PFSK-1 (cell line): Measurements from ENCODE around the gene FAM13C.

Experiments
- FOXP2 ChIP-seq: optimal IDR thresholded peaks from 2 replicates; pipeline ENCODE3; 2011; ENCODE audit warnings: borderline replicate concordance, control low read depth, inconsistent platforms; ENCODE audit not compliant: insufficient read depth; ENCODE audit errors: extremely low read length, extremely low read depth
- POLR2AphosphoS5 ChIP-seq: IDR thresholded peaks from 2 replicates; pipeline ENCODE4 v1.6.1; 2012; ENCODE audit warnings: low read depth, mild to moderate bottlenecking, control low read depth, low read length, moderate library complexity
- SIN3A ChIP-seq: IDR thresholded peaks from 2 replicates; pipeline ENCODE4 v1.6.1; 2012; ENCODE audit warnings: mild to moderate bottlenecking, low read length, moderate library complexity, borderline replicate concordance; ENCODE audit not compliant: insufficient read depth
- TAF1 ChIP-seq: IDR thresholded peaks from 2 replicates; pipeline ENCODE4 v1.6.1; 2012; ENCODE audit warnings: low read length, control low read depth, borderline replicate concordance; ENCODE audit not compliant: insufficient read depth
- TF ChIP-seq, protein P1 (sequence below), 2 experiments: IDR thresholded peaks; 2 replicates each; pipeline versions ENCODE4 v1.6.1 to v1.8.0; 2011 to 2012; ENCODE audit warnings: low read depth in 2 of 2, low read length in 2 of 2, control low read depth in 1 of 2, inconsistent platforms in 1 of 2, mild to moderate bottlenecking in 1 of 2, moderate library complexity in 1 of 2; ENCODE audit not compliant: insufficient read depth in 1 of 2

The FAM13C gene

DNA sequence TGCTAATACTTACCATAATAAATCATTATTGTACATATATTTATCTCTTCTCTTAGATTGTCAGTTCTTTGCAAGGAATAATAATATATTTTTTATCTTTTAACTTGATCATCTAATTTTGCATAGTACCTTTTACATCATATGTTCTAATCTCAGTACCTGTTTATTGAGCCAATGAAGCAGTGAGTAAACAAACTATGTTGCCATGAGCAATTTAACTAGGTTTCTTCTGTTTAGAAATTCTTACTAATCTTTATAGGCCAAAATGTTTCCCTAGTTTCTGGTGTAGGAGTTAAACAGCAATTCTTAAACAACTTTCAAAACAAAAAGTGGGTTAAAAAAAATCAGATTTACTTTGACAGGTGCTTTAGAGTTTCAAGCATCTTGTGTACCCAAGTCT, 124.6 kb downstream of the FAM13C start:
- TF ChIP-seq SIN3A (no peak), FOXP2 (no peak), POLR2AphosphoS5 (no peak), TAF1 (no peak)
- TF ChIP-seq, protein P1, sequence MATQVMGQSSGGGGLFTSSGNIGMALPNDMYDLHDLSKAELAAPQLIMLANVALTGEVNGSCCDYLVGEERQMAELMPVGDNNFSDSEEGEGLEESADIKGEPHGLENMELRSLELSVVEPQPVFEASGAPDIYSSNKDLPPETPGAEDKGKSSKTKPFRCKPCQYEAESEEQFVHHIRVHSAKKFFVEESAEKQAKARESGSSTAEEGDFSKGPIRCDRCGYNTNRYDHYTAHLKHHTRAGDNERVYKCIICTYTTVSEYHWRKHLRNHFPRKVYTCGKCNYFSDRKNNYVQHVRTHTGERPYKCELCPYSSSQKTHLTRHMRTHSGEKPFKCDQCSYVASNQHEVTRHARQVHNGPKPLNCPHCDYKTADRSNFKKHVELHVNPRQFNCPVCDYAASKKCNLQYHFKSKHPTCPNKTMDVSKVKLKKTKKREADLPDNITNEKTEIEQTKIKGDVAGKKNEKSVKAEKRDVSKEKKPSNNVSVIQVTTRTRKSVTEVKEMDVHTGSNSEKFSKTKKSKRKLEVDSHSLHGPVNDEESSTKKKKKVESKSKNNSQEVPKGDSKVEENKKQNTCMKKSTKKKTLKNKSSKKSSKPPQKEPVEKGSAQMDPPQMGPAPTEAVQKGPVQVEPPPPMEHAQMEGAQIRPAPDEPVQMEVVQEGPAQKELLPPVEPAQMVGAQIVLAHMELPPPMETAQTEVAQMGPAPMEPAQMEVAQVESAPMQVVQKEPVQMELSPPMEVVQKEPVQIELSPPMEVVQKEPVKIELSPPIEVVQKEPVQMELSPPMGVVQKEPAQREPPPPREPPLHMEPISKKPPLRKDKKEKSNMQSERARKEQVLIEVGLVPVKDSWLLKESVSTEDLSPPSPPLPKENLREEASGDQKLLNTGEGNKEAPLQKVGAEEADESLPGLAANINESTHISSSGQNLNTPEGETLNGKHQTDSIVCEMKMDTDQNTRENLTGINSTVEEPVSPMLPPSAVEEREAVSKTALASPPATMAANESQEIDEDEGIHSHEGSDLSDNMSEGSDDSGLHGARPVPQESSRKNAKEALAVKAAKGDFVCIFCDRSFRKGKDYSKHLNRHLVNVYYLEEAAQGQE (IDR thresholded peaks at IDR 0.05; ENCODE audit: insufficient read depth in 1 of 2, low read depth in 2 of 2, low read length in 2 of 2), result no peak

- TF ChIP-seq POLR2AphosphoS5 (no peak), FOXP2 (no peak)
- TF ChIP-seq, protein P1 (IDR thresholded peaks at IDR 0.05; ENCODE audit: insufficient read depth in 1 of 2, low read depth in 2 of 2, low read length in 2 of 2), result no peak
Measured at GRCh38 chr10:59236064-59236697, 126.2 kb downstream of the FAM13C start.

GRCh38 chr10:59234816-59235429, 127.4 kb downstream of the FAM13C start:
- no peak for TF ChIP-seq FOXP2
- TF ChIP-seq, protein P1 (IDR thresholded peaks at IDR 0.05; ENCODE audit: insufficient read depth in 1 of 2, low read depth in 2 of 2, low read length in 2 of 2), result no peak
- no peak; the same call in 1 of the 2 replicates for TF ChIP-seq POLR2AphosphoS5
- no peak for TF ChIP-seq SIN3A
- no peak for TF ChIP-seq TAF1

DNA sequence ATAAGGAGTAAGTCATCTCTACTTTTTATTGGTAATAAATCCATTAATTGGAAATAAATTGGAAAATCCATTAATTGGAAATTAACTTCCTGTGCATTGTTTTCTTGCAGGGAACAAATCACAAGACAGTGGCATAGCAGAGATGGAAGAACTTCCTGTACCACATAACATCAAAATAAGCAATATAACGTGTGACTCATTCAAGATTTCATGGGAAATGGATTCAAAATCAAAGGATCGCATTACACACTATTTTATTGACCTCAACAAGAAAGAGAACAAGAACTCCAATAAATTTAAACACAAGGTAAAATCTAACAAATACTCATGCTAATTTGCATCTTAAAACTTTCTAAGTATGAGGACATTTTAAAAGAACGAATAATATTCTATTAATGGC, 128.2 kb downstream of the FAM13C start:
- no peak for TF ChIP-seq SIN3A
- TF ChIP-seq, protein P1 (IDR thresholded peaks at IDR 0.05; ENCODE audit: insufficient read depth in 1 of 2, low read depth in 2 of 2, low read length in 2 of 2), result no peak
- TF ChIP-seq TAF1, result no peak
- no peak for TF ChIP-seq FOXP2
- no peak for TF ChIP-seq POLR2AphosphoS5

DNA sequence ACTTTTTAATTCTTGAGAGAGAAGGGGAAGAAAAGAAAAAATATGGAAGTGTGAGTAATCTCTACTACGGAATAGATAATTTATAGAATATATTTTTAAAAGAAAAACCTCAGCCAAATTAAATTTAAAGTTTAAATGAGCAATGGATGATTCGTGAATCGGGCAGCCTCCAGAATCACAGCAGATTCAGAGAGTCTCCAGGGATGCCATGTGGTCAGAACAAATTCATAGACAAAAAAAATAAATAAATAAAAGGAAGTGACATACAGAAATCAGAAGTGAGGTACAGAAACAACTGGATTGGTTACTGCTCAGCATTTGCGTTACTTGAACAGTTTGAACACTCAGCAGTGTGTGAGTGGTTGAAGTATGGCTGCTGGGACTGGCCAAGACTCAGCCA, 132.9 kb downstream of the FAM13C start:
- no peak for TF ChIP-seq FOXP2
- TF ChIP-seq POLR2AphosphoS5, result no peak
- no peak for TF ChIP-seq SIN3A
- TF ChIP-seq TAF1, result no peak
- TF ChIP-seq, protein P1 (IDR thresholded peaks at IDR 0.05; ENCODE audit: insufficient read depth in 1 of 2, low read depth in 2 of 2, low read length in 2 of 2), result no peak
